ENCODE results near the gene KCNE3.

The KCNE3 gene

GRCh38 chr11:74464746-74465145 is 2.6 kb downstream of the KCNE3 start:
- no peak for TF ChIP-seq CTCF (IDR thresholded peaks at IDR 0.05; ENCODE audit: insufficient read depth, missing control alignments)
- FAIRE-seq (no peak), DNase-seq (ENCODE audit: insufficient read length, low spot score) (no peak)

GRCh38 chr11:74463216-74463615 is 4.1 kb downstream of the KCNE3 start:
- no peak for TF ChIP-seq CTCF (IDR thresholded peaks at IDR 0.05; ENCODE audit: insufficient read depth, missing control alignments)
- FAIRE-seq (no peak), DNase-seq (ENCODE audit: insufficient read length, low spot score) (no peak)

GRCh38 chr11:74462631-74463030 is 4.7 kb downstream of the KCNE3 start:
- DNase-seq (ENCODE audit: insufficient read length, low spot score) (no peak), FAIRE-seq (no peak)
- TF ChIP-seq CTCF (IDR thresholded peaks at IDR 0.05; ENCODE audit: insufficient read depth, missing control alignments): no peak

GRCh38 chr11:74462009-74462408 is 5.3 kb downstream of the KCNE3 start:
- FAIRE-seq (no peak), DNase-seq (ENCODE audit: insufficient read length, low spot score) (no peak)
- TF ChIP-seq CTCF (IDR thresholded peaks at IDR 0.05; ENCODE audit: insufficient read depth, missing control alignments): no peak

DNA sequence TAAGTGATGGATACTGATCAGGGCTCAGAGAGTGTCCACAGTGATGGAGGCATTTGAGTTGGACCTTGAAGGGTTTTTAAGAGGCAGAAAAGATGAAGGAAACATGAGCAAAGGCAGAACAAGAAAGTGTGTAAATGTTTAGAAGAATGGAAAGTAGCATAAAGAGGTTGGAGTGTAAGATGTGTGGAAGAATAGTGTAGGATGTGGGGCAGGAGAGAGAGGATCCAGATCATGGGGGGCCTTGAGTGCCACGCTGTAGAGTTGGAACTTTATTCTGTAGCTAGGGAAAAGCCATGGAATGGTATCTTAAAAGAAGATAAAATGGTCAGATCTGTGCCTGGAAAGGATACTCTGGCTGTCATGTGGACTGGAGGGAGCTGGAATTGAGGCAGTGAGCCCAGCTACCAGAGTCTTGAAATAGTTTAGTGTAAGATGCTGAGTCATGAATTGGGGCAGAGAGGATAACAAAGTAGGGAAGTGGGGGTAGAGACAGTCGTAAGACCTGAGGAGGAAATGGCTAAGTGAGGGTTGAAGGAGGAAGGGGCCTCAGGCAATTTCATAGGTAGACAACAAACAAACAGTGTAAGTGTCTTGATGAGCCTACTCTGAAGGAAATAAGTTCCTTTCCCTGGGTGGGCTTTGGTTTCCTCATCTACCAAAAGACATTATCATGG is 6.7 kb downstream of the KCNE3 start:
- DNase-seq (ENCODE audit: insufficient read length, low spot score) (no peak), FAIRE-seq (no peak)
- TF ChIP-seq CTCF (IDR thresholded peaks at IDR 0.05; ENCODE audit: insufficient read depth, missing control alignments): no peak

GRCh38 chr11:74460065-74460464 is 7.3 kb downstream of the KCNE3 start:
- no peak for FAIRE-seq
- DNase-seq (ENCODE audit: insufficient read length, low spot score): no peak
- no peak for TF ChIP-seq CTCF (IDR thresholded peaks at IDR 0.05; ENCODE audit: insufficient read depth, missing control alignments)

- DNase-seq (ENCODE audit: insufficient read length, low spot score): no peak
- no peak for FAIRE-seq
- TF ChIP-seq CTCF (IDR thresholded peaks at IDR 0.05; ENCODE audit: insufficient read depth, missing control alignments): no peak
These were observed 7.8 kb downstream of the KCNE3 start for GRCh38 chr11:74459584-74459983.

Measured in D721Med (cell line).